GM19324 (cell line): ENCODE data around the gene CACNA1S.

ENCODE experiments used
- ATAC-seq: cut with Tn5 transposase; IDR thresholded peaks from one replicate; pipeline ENCODE4 v1.9.1; 2021; ENCODE audit warnings: mild to moderate bottlenecking, moderate library complexity; ENCODE audit not compliant: unreplicated experiment, low FRiP score

CACNA1S gene

GRCh38 chr1:201039876-201040275, 72.3 kb downstream of the CACNA1S start:
- no peak for ATAC-seq

DNA sequence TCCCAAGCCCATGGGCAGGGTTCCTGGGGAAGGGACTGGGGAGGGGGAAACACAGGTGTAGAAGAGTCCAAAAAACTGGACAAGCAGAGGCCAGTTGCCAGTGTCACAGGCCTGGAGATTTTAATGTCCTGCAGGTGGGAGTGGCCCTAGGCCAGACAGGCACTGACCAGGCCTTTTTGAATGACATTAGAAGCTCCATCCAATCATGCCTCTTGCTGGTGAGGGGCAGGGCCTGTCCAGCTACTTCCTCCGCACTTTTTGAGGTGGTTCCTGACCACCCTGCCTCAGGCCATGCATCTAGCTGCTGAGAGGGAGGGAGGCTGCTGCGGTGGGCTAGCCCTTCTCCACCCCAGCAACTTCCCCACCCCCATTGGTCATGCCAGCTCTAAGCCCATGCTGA, 72.8 kb downstream of the CACNA1S start:
- ATAC-seq = no peak

- no peak for ATAC-seq
Observed at GRCh38 chr1:201038186-201038876, 73.9 kb downstream of the CACNA1S start.

GRCh38 chr1:201036188-201036842, 75.9 kb downstream of the CACNA1S start:
- no peak for ATAC-seq

DNA sequence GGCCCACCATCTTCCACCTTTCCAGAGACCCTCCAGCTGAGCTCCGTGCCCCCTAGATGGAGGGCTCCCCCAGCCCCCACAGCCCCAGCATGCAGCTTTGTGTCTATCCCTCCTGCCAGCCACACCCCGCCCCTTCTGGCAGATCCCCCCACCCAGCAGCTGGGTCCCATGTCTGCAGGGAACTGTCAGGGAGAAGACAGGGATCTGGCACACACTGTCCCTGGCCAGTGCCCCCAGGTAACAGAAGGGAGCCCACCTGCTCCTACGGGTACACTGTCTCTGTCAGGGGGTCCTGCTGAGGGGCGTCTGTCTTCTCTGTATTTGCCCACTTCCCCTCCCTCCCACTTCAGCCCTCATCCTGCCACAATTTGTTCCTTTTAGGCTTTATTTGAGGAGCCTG, 77.6 kb downstream of the CACNA1S start:
- no peak for ATAC-seq

GRCh38 chr1:201032408-201032807, 79.8 kb downstream of the CACNA1S start:
- ATAC-seq = no peak

DNA sequence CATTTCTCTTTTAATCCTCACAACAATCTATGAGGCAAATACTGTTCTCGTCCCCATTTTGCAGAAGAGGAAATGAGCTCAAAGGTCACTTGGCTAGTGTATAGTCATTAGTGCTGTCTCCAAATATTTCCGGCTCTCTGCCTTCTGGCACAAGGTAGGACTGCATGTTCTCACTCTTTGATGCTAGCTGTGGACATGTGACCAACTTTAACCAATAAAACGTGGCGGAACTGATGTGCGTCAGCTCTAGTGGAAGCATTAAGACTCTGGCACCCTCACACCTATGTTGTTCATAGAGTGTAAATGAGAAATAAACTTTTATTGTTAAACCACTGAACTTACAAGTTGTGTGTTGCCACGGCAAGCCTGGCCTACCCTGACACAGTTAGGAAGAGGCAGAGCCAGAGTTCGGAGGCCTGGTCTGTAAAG, 83.8 kb downstream of the CACNA1S start:
- ATAC-seq = no peak

- no peak for ATAC-seq
Observed at GRCh38 chr1:201026836-201027235, 85.4 kb downstream of the CACNA1S start.

- no peak for ATAC-seq
Observed at GRCh38 chr1:201026234-201026633, 86.0 kb downstream of the CACNA1S start.

DNA sequence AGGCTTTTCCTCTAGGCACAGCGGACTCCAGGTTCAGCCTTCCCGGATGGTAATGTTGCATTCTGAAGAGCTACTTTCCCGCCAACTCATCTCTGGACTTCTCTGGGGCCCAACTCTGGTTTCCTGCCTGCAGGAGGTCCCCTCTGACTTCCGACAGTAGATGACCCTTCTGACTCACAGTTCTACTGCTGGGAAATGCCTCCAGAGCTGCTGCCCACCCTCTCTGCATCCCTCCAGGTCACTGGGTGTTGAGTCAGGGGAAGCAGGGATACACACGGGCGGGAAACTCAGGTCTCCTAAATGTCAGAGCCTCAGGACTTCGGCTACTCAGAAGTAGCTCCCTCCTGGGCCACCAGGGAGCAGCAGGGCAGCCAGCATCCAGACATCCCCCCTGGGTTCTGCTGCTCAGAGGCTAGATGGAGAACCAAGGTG, 86.6 kb downstream of the CACNA1S start:
- no peak for ATAC-seq

DNA sequence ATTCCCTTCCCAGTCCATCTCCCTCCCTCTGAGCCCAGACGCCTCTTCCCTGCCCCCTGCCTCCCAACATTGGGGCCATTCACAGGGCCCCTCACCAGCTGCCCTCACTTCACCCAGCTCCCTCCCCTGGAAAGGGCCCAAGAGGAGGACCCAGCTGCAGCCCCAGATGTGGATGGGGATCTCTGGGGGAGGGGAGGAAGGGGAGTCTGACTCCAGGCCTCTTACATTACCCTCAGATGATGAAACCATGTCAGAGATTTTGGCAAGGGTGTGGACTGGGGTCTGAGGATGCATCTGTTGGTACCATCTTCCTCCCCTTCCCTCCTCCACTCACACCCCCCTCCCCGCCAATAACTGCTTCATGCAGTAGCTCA, 87.6 kb downstream of the CACNA1S start:
- ATAC-seq = no peak

- ATAC-seq = no peak
Observed at GRCh38 chr1:201023920-201024624, 88.2 kb downstream of the CACNA1S start.

GRCh38 chr1:201023517-201023902, 88.7 kb downstream of the CACNA1S start, which contains the start of gene KIF21B:
Gene KIF21B (minus strand): TSS chr1:201023714. CDS start chr1:201023383, 331 bp downstream.
- ATAC-seq = peak; percentile 72

DNA sequence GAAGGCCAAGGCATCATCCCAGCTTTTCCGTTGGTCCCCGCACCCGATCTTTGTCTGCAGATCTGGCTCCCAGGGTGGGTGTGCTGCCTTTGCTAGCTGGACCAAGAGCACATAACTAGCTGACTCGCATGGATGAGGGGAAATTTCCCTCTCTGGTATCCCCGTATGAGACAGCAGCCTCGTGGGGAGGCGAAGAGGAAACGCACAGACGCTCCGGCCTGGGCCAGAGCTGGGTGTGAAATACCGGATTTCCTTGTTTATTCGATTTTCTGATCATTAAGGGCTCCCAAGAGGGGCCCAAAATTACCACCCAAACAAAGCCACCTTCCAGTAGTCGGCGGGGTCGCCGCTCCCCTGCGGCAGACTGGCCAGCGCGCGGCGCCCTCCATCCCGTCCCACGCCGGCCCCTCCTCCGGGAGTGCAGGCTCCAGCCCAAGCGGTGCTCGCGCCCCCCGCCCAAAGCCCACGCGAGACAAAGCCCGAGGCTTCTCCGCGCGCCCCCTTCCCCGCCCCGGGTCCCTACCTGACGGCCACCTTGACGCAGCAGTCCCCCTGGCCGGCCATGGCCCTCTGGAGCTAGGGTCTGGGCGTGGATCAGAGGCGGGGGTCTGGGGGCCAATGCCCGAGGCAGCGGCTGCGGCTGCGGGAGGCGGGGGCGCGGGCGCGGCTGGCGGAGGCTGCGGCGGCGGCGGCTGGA, 89.3 kb downstream of the CACNA1S start:
- no peak for ATAC-seq

- ATAC-seq = no peak
Observed at GRCh38 chr1:201022493-201022819, 89.8 kb downstream of the CACNA1S start.

DNA sequence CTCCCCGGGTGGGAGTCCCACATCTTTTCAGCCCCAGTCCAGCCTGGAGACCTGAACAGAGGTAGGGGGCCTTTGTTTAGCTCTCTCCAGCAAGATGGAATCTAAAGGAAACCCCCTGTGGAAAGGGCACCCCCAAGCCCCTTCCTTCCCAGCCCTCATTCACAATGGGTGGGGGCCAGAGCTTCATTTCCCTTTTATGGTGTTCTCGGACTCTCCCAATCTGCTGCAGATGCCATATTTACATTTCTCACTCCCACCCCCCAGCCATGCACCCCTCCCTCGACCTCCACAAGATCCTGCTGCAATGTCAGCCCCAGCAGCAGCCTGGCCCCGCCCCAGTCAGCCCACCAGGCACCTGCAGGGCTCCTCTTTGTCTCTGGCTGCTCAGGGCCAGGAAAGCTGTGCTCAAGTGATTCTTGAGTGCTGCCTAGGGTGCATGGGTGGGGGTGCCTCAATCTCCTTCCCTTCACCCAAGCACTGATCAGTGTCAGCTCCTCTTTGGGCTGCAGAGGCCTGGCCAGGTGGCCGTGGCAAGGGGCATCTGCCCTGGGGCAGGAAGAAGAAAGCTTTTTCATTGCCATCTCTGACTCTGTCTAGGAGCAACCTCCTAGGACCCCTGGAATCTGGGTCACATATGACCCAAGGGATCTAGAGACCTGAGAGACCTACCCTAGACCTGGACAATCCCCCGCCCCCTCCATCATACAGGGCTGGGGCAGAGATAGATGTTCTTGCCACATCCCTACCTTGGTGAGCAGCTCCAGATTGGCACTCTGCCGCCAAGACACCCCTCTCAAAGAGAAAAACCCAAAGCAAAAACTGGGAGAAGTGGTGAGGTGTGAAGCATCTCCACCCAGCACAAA, 90.4 kb downstream of the CACNA1S start:
- no peak for ATAC-seq

DNA sequence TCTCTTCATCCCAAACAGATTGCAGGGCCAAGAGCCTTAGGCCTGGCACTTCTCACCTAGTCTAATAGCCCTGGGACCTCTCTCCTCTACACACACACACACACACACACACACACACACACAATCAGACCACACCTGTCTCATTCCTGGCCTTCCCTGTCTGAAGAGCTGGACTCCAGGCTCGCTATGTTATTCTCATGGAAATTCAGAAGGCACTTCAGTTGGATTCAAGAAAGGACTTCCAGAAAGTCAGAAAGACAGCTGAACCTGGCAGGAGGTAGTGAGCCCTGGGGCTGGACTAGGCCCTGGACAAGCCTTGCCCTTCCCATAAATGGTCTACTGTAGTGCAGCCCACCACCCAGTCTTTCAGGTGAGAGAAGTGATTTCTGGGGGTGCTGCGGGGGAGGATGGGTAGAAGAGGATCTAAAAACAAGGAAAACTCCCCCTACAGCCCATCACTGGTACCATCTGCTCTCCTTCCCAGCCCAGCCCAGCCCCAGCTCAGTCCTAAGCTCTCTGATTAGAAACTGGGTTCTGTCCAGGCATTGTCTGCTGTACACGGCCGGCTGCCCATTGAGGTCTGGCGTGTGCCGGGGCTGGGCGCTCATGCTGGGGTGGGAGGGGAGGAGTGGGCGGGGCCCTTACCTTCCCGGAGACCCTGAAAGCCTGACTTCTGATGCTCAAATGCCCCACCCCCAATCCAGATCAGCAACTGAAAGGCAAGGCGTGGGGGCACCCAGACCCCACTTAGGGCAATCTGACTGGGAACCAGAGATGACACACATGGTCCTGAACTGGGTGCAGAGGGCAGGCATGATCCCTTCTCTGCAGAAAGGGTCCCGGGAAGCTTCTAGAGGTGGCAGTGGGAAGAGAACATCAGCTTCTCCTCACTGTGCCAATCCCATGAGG, 91.3 kb downstream of the CACNA1S start:
- ATAC-seq = no peak

- no peak for ATAC-seq
Observed at GRCh38 chr1:201020040-201020591, 92.1 kb downstream of the CACNA1S start.
